ENCODE measurements around the gene CEP104.
"Not testable (repeated sequence)": the region's sequence is repeated elsewhere in the genome, so short reads cannot be mapped to it uniquely, and the experiment has no call there.

DNA sequence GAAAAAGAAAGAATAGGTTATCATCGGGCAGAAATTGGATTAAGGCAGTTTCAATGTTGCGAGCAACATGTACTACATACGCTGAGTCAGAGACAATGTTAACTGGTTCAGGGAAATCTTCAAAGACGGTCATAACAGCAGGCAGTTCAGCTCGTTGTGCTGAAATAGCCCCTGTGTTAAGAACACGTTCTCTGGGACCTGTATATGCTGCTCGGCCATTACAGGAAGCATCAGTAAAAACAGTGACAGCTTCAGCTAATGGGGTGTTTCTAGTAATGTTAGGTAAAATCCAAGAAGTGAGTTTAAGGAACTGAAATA is 52.4 kb downstream of the CEP104 start:
- TF ChIP-seq CTCF (conservative IDR thresholded peaks at IDR 0.05; ENCODE audit: low read depth, low read length); EZH2 (IDR thresholded peaks at IDR 0.05; ENCODE audit: borderline replicate concordance, low read depth, low read length, poor library complexity, severe bottlenecking): not testable (repeated sequence)
